Stimulated activated effector memory CD8-positive, alpha-beta T cell treated with anti-CD3 and anti-CD28 coated beads, Interleukin-12 subunit alpha, Interleukin-12 subunit beta, amount 100 ng/mL, for 72 hours (primary cell): ENCODE data around the gene BSDC1.
A peak's percentile ranks its signal among the peaks of the same experiment; 100 is the strongest.

Experiments
- ATAC-seq: fragments of 150-1000 bp; cut with Tn5 transposase; 2 replicates; pipeline ENCODE4 v1.10.0; 2021
- DNase-seq, 2 donors: peaks; one replicate each; pipeline ENCODE4 v3.0.0; 2021 to 2022; ENCODE audit warnings: low spot score in 2 of 2
- H3K27ac Mint-ChIP-seq: one replicate; pipeline ENCODE4 v1.8.0; 2022; ENCODE audit warnings: mild to moderate bottlenecking, mixed read lengths
- H3K36me3 Mint-ChIP-seq: one replicate; pipeline ENCODE4 v1.8.0; 2022; ENCODE audit warnings: mild to moderate bottlenecking, mixed read lengths
- H3K4me1 Mint-ChIP-seq: one replicate; pipeline ENCODE4 v1.8.0; 2022; ENCODE audit warnings: mixed read lengths
- H3K4me3 Mint-ChIP-seq: one replicate; pipeline ENCODE4 v1.8.0; 2022; ENCODE audit warnings: mild to moderate bottlenecking, mixed read lengths
- H3K9me3 Mint-ChIP-seq: one replicate; pipeline ENCODE4 v1.8.0; 2022; ENCODE audit warnings: mixed read lengths

BSDC1 gene

GRCh38 chr1:32337855-32338636 is 56.2 kb downstream of the BSDC1 start:
- peak overlapping the region; percentile 75 for H3K4me3 Mint-ChIP-seq
- peak; percentile 61 for ATAC-seq
- peak in 1 of 2 donors; percentile 64 for DNase-seq
- H3K9me3 Mint-ChIP-seq, result no peaks in the 10 kb centered on the region
- H3K27ac Mint-ChIP-seq, result peak overlapping the region; percentile 26
- peaks cover 59% of the 10 kb centered on the region for H3K4me1 Mint-ChIP-seq
- H3K36me3 Mint-ChIP-seq, result peaks cover 24% of the 10 kb centered on the region

- peaks cover 32% of the 10 kb centered on the region for H3K36me3 Mint-ChIP-seq
- H3K9me3 Mint-ChIP-seq, result no peaks in the 10 kb centered on the region
- peaks cover 53% of the 10 kb centered on the region for H3K4me1 Mint-ChIP-seq
- peak overlapping the region; percentile 75 for H3K4me3 Mint-ChIP-seq
- ATAC-seq (peak; percentile 68), DNase-seq (peak in 1 of 2 donors; percentile 73)
- no peak overlapping the region for H3K27ac Mint-ChIP-seq
Measured at GRCh38 chr1:32336963-32337675, 57.1 kb downstream of the BSDC1 start.

- H3K4me3 Mint-ChIP-seq, result peak overlapping the region; percentile 75
- H3K36me3 Mint-ChIP-seq, result peaks cover 38% of the 10 kb centered on the region
- ATAC-seq (no peak), DNase-seq (no peak)
- H3K27ac Mint-ChIP-seq, result no peak overlapping the region
- no peaks in the 10 kb centered on the region for H3K9me3 Mint-ChIP-seq
- H3K4me1 Mint-ChIP-seq, result peaks cover 53% of the 10 kb centered on the region
Measured at GRCh38 chr1:32336591-32336932, 57.7 kb downstream of the BSDC1 start.

- ATAC-seq (peak; percentile 51), DNase-seq (peak; percentile 83 to 90)
- Mint-ChIP-seq H3K27ac (peak within 1 kb of the TSS; percentile 81), H3K4me3 (peak within 1 kb of the TSS; percentile 75), H3K4me1 (peaks cover 53% of the 10 kb centered on the region), H3K9me3 (no peaks in the 10 kb centered on the region), H3K36me3 (peaks cover 43% of the 10 kb centered on the region)
Measured at GRCh38 chr1:32335790-32336590, 58.3 kb downstream of the BSDC1 start, which contains the start of gene MARCKSL1. Gene MARCKSL1, minus strand, starts transcription at chr1:32336233. Its CDS starts 200 bp downstream, at chr1:32336033.

- H3K4me3 Mint-ChIP-seq, result peak overlapping the region; percentile 75
- peaks cover 53% of the 10 kb centered on the region for H3K4me1 Mint-ChIP-seq
- DNase-seq, result no peak
- no peak overlapping the region for H3K27ac Mint-ChIP-seq
- ATAC-seq, result peak; percentile 3
- H3K9me3 Mint-ChIP-seq, result no peaks in the 10 kb centered on the region
- H3K36me3 Mint-ChIP-seq, result peaks cover 49% of the 10 kb centered on the region
Measured at GRCh38 chr1:32335535-32335789, 58.8 kb downstream of the BSDC1 start.

- Mint-ChIP-seq H3K9me3 (no peaks in the 10 kb centered on the region), H3K4me3 (peak overlapping the region; percentile 75), H3K4me1 (peaks cover 51% of the 10 kb centered on the region), H3K27ac (peak overlapping the region; percentile 81), H3K36me3 (peaks cover 53% of the 10 kb centered on the region)
- ATAC-seq, result peak; percentile 48
- DNase-seq, result peak; percentile 46 to 76
Measured at GRCh38 chr1:32334864-32335534, 59.2 kb downstream of the BSDC1 start.

GRCh38 chr1:32334274-32334861 is 59.9 kb downstream of the BSDC1 start:
- no peaks in the 10 kb centered on the region for H3K9me3 Mint-ChIP-seq
- peak overlapping the region; percentile 81 for H3K27ac Mint-ChIP-seq
- H3K36me3 Mint-ChIP-seq, result peaks cover 60% of the 10 kb centered on the region
- H3K4me1 Mint-ChIP-seq, result peaks cover 51% of the 10 kb centered on the region
- peak overlapping the region; percentile 75 for H3K4me3 Mint-ChIP-seq
- ATAC-seq, result no peak
- no peak for DNase-seq

- peak overlapping the region; percentile 2 for H3K27ac Mint-ChIP-seq
- no peaks in the 10 kb centered on the region for H3K9me3 Mint-ChIP-seq
- peaks cover 69% of the 10 kb centered on the region for H3K36me3 Mint-ChIP-seq
- ATAC-seq (no peak), DNase-seq (no peak)
- peak overlapping the region; percentile 75 for H3K4me3 Mint-ChIP-seq
- H3K4me1 Mint-ChIP-seq, result peaks cover 43% of the 10 kb centered on the region
Measured at GRCh38 chr1:32333251-32333963, 60.8 kb downstream of the BSDC1 start.

- Mint-ChIP-seq H3K27ac (peak overlapping the region; percentile 41), H3K36me3 (peaks cover 78% of the 10 kb centered on the region), H3K9me3 (no peaks in the 10 kb centered on the region), H3K4me1 (peaks cover 34% of the 10 kb centered on the region), H3K4me3 (no peak overlapping the region)
- no peak for DNase-seq
- ATAC-seq, result no peak
Measured at GRCh38 chr1:32332290-32333079, 61.8 kb downstream of the BSDC1 start.

- ATAC-seq, result no peak
- H3K27ac Mint-ChIP-seq, result peak overlapping the region; percentile 41
- DNase-seq, result no peak
- peaks cover 81% of the 10 kb centered on the region for H3K36me3 Mint-ChIP-seq
- peaks cover 25% of the 10 kb centered on the region for H3K4me1 Mint-ChIP-seq
- H3K4me3 Mint-ChIP-seq, result no peak overlapping the region
- no peaks in the 10 kb centered on the region for H3K9me3 Mint-ChIP-seq
Measured at GRCh38 chr1:32331549-32331948, 62.7 kb downstream of the BSDC1 start.

GRCh38 chr1:32330558-32331151 is 63.6 kb downstream of the BSDC1 start:
- H3K27ac Mint-ChIP-seq, result no peak overlapping the region
- H3K36me3 Mint-ChIP-seq, result peaks cover 89% of the 10 kb centered on the region

GRCh38 chr1:32329931-32330466 is 64.2 kb downstream of the BSDC1 start:
- H3K27ac Mint-ChIP-seq, result peak overlapping the region; percentile 50
- H3K4me1 Mint-ChIP-seq, result peaks cover 22% of the 10 kb centered on the region
- DNase-seq (no peak), ATAC-seq (peak; percentile 31)
- no peaks in the 10 kb centered on the region for H3K9me3 Mint-ChIP-seq
- H3K4me3 Mint-ChIP-seq, result no peak overlapping the region
- peaks cover 93% of the 10 kb centered on the region for H3K36me3 Mint-ChIP-seq

More at GRCh38 chr1:32330558-32331151, 63.6 kb downstream of the BSDC1 start:
- ATAC-seq (no peak), DNase-seq (no peak)
- Mint-ChIP-seq H3K9me3 (no peaks in the 10 kb centered on the region), H3K4me1 (peaks cover 24% of the 10 kb centered on the region), H3K4me3 (no peak overlapping the region)

- H3K9me3 Mint-ChIP-seq, result no peaks in the 10 kb centered on the region
- peaks cover 16% of the 10 kb centered on the region for H3K4me1 Mint-ChIP-seq
- ATAC-seq (no peak), DNase-seq (no peak)
- no peak overlapping the region for H3K4me3 Mint-ChIP-seq
- peaks cover 92% of the 10 kb centered on the region for H3K36me3 Mint-ChIP-seq
- H3K27ac Mint-ChIP-seq, result no peak overlapping the region
Measured at GRCh38 chr1:32327204-32327603, 67.0 kb downstream of the BSDC1 start.
